Measurements from ENCODE around the gene LAMB4.
A peak's percentile ranks its signal among the peaks of the same experiment; 100 is the strongest.

The LAMB4 gene

GRCh38 chr7:107989618-107990373, 140.4 kb downstream of the LAMB4 start:
- peak; percentile 28 for DNase-seq

GRCh38 chr7:107982918-107983389, 147.2 kb downstream of the LAMB4 start:
- peak; percentile 74 for DNase-seq

GRCh38 chr7:107982042-107982840, 147.9 kb downstream of the LAMB4 start:
- no peak for DNase-seq

GRCh38 chr7:107981466-107981865, 148.7 kb downstream of the LAMB4 start:
- no peak for DNase-seq

GRCh38 chr7:107980671-107981190, 149.4 kb downstream of the LAMB4 start:
- DNase-seq = no peak

GRCh38 chr7:107980171-107980570, 150.0 kb downstream of the LAMB4 start:
- DNase-seq = no peak

- no peak for DNase-seq
Measured at GRCh38 chr7:107978815-107979408, 151.2 kb downstream of the LAMB4 start.

- DNase-seq = no peak
Measured at GRCh38 chr7:107977048-107977447, 153.1 kb downstream of the LAMB4 start.

GRCh38 chr7:107976620-107977019, 153.5 kb downstream of the LAMB4 start:
- no peak for DNase-seq

- DNase-seq = no peak
Measured at GRCh38 chr7:107975394-107976013, 154.7 kb downstream of the LAMB4 start.

- no peak for DNase-seq
Measured at GRCh38 chr7:107973861-107974260, 156.3 kb downstream of the LAMB4 start.
